Placental epithelial cell (primary cell): Measurements from ENCODE around the gene NACA. TPM values are rescaled to one million over a fixed set of nuclear protein-coding genes. Genes with fewer than 3 reads are reported as not detected.

Source experiments
- small RNA-seq: library from RNA; depleted of rRNA; stranded (forward); fragments of <200 nt; gene quantifications from one replicate; pipeline ENCODE3, GENCODE V24; 2012
- total RNA-seq: library from RNA; depleted of rRNA; stranded (reverse); fragments of >200 nt; gene quantifications from 2 replicates; pipeline ENCODE4 v1.2.3, GENCODE V29; 2012

NACA gene
- total RNA-seq: 677 and 833 TPM in 2 replicates

DNA sequence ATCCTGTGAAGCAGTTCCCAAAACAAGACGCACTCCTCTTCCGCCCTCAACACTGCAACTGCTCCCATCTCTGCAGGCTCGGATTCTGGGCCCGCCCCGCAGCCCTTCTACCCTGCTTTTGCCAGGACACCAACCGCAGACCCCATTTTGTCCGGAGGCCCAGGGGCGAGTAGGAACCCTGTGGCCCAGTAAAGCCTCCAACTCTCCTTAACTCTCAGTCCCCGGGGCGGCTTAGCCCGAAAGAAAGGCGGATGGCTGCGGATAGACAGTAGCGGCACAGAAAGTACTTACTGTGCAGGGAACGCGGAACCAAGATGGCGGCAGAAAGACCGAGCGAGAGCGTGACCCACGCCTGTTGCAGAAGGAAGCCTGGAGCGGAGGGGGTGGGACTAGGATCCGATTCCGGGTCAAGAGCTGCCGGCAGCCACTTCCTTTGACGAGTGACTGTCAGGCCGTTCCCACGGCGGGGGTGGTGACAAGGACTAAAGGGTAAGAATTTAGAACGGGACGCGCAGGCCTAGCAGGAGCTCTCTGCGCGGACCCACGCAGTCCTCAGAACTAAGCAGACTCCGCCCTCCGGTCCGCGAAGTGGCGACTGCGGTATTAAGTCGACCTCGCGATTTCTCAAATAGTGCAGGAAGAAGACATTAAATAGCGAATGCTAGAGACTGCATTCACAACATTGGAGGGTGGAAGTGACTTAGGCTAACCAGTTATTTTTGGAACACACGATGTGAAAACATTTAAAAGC is at the start of gene NACA:
TSS of gene NACA (minus strand) at position 328 of the 751 bp plus-strand sequence. CDS start 778 bp downstream, outside the sequence.

GRCh38 chr12:56751712-56752598 is 26.9 kb upstream of the NACA start, which contains the start of gene PRIM1:
TSS of gene PRIM1 (minus strand) at chr12:56752323. CDS start at chr12:56752298, 25 bp downstream.

GRCh38 chr12:56688129-56688845 is 36.8 kb downstream of the NACA start, which contains the start of gene PTGES3:
TSS of gene PTGES3 (minus strand) at chr12:56688284. CDS start at chr12:56687999, 285 bp downstream.

Small RNA genes lying within 50 kb of the gene (small RNA-seq; reads per million reads assigned to genes)
- not detected for gene RN7SL809P

Other genes starting within 250 kb of the NACA start
- under 0.01 TPM in 1 of 2 replicates, not detected in the other for gene GLS2, start 237.1 kb downstream of the NACA start, total RNA-seq
- 20.4 and 34.3 TPM in 2 replicates for gene RBMS2, start 203.5 kb downstream of the NACA start, total RNA-seq
- 48.0 and 58.9 TPM in 2 replicates for gene BAZ2A, start 95.0 kb downstream of the NACA start, total RNA-seq
- gene ATP5F1B, start 79.3 kb downstream of the NACA start, total RNA-seq: 303 and 479 TPM in 2 replicates
- gene PTGES3, start 37.0 kb downstream of the NACA start, total RNA-seq: 58.5 and 72.6 TPM in 2 replicates
- gene PRIM1, start 27.0 kb upstream of the NACA start, total RNA-seq: 8.1 and 8.2 TPM in 2 replicates
- 0.76 and 1.2 TPM in 2 replicates for gene HSD17B6, start 38.0 kb upstream of the NACA start, total RNA-seq
- under 0.01 TPM in 1 of 2 replicates, not detected in the other for gene SDR9C7, start 209.1 kb upstream of the NACA start, total RNA-seq
- 0.39 and 0.43 TPM in 2 replicates for gene RDH16, start 232.3 kb upstream of the NACA start, total RNA-seq